ENCODE results near the gene RCE1.

Gene RCE1

GRCh38 chr11:66869567-66869870 is 26.3 kb downstream of the RCE1 start:
- no peak for DNase-seq (ENCODE audit: low read depth)

- DNase-seq (ENCODE audit: low read depth): no peak
Measured at GRCh38 chr11:66870131-66870530, 26.9 kb downstream of the RCE1 start.

- no peak for DNase-seq (ENCODE audit: low read depth)
Measured at GRCh38 chr11:66870616-66871520, 27.6 kb downstream of the RCE1 start.

- no peak for DNase-seq (ENCODE audit: low read depth)
Measured at GRCh38 chr11:66871521-66871901, 28.3 kb downstream of the RCE1 start.

GRCh38 chr11:66874232-66874631 is 31.0 kb downstream of the RCE1 start:
- no peak for DNase-seq (ENCODE audit: low read depth)

- DNase-seq (ENCODE audit: low read depth): no peak
Measured at GRCh38 chr11:66875378-66875777, 32.1 kb downstream of the RCE1 start.

GRCh38 chr11:66877588-66878385 is 34.5 kb downstream of the RCE1 start:
- DNase-seq (ENCODE audit: low read depth): no peak

- DNase-seq (ENCODE audit: low read depth): no peak
Measured at GRCh38 chr11:66878474-66878873, 35.2 kb downstream of the RCE1 start.

- no peak for DNase-seq (ENCODE audit: low read depth)
Measured at GRCh38 chr11:66879000-66879399, 35.8 kb downstream of the RCE1 start.

GRCh38 chr11:66879583-66879982 is 36.3 kb downstream of the RCE1 start:
- DNase-seq (ENCODE audit: low read depth): no peak

GRCh38 chr11:66879999-66880398 is 36.8 kb downstream of the RCE1 start:
- DNase-seq (ENCODE audit: low read depth): no peak

GRCh38 chr11:66880496-66881450 is 37.5 kb downstream of the RCE1 start:
- no peak for DNase-seq (ENCODE audit: low read depth)

- no peak for DNase-seq (ENCODE audit: low read depth)
Measured at GRCh38 chr11:66881451-66881835, 38.2 kb downstream of the RCE1 start.

GRCh38 chr11:66881927-66882452 is 38.7 kb downstream of the RCE1 start:
- DNase-seq (ENCODE audit: low read depth): no peak

- no peak for DNase-seq (ENCODE audit: low read depth)
Measured at GRCh38 chr11:66882561-66883015, 39.3 kb downstream of the RCE1 start.

- peak; percentile 21 for DNase-seq (ENCODE audit: low read depth)
Measured at GRCh38 chr11:66883016-66883965, 40.0 kb downstream of the RCE1 start.

GRCh38 chr11:66884443-66884842 is 41.2 kb downstream of the RCE1 start:
- DNase-seq (ENCODE audit: low read depth): no peak

- DNase-seq (ENCODE audit: low read depth): no peak
Measured at GRCh38 chr11:66885469-66885868, 42.2 kb downstream of the RCE1 start.

- no peak for DNase-seq (ENCODE audit: low read depth)
Measured at GRCh38 chr11:66885950-66886440, 42.8 kb downstream of the RCE1 start.

GRCh38 chr11:66886671-66887221 is 43.5 kb downstream of the RCE1 start:
- no peak for DNase-seq (ENCODE audit: low read depth)

Measured in stimulated activated CD8-positive, alpha-beta memory T cell treated with anti-CD3 and anti-CD28 coated beads, Interleukin-12 subunit alpha, Interleukin-12 subunit beta, amount 100 ng/mL, for 4 hours (primary cell).